NCI-H1930 (cell line): Measurements from ENCODE around the gene C1orf87.

ENCODE experiments used
- DNase-seq, 2 experiments: peaks; one replicate each; lab custom pipeline; 2025; lab: John Stamatoyannopoulos, UW

C1orf87 gene

DNA sequence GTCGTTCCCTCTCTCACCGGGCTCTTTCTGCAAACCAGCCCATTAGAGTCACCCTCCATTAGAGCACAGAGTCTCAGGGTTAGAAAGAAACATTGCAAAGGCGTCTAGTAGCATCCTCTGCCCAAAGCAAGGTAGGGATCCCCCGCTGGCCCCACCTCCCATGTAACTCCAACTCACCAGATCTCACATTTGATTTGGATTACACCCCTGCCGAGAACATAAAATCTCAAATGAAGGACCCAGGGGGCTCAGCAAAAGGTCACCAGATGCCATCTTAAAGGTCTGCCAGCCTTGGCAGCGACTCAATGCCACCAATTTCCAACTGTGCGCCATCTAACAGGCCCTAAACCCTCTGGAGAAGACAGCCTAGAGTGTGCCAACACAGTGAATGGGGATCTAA, 14.1 kb downstream of the C1orf87 start:
- DNase-seq = no peak

DNA sequence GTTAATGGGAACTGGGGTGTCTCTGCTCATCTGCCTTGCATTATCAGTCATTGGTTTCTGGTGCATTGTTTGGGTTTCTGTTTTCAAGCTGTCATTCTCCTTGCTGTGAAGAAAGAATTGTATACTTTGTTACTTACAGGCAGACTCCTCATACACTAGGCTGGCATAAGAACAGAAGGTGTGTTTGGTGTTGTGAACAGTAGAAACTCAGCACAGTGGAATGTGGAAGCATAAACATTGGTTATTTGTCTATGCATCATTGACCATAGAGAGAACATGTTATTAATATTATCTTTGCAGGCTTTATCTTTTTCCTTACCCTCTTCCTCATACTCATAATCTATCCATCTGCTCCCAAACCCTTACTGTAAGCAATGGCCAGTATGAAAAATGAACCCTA, 18.2 kb downstream of the C1orf87 start:
- DNase-seq = no peak

DNA sequence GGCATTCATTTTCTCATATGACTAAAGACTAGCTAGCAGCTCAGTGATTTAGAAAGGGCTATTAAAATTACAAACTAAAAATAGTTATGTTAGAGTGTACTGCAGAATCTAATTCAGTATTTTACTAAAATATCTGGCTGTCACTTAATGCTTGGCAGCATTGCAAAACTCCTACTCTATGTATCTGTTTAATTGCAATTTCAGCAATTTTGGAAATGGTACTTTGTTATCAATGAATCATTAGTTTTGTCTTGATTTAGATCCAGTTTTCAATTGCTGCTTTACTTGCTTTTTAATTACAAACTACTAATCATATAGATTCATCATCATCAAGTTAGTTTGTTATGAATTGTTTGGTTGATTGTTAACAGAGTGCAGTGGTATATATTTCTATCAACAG, 19.2 kb downstream of the C1orf87 start:
- DNase-seq = no peak

DNA sequence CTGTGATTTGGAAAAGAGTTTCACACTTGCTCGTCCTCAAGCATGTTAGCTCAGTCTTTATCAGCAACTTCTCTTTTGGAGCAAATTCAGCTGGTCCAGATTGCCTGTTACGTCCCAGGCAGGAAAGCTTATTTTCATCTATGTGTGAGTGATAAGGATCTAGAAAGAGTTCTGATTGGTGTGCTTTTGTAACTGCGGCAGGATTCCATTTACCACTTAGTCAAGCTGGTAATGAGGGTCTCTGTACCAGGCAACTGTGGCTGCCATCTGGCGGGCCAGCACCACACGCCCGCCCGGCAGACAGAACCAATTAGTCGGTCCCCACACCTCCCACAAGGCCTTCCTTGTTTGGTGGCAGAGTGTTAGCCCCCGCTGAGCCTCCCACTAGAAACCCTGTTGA, 21.0 kb downstream of the C1orf87 start:
- no peak for DNase-seq

DNA sequence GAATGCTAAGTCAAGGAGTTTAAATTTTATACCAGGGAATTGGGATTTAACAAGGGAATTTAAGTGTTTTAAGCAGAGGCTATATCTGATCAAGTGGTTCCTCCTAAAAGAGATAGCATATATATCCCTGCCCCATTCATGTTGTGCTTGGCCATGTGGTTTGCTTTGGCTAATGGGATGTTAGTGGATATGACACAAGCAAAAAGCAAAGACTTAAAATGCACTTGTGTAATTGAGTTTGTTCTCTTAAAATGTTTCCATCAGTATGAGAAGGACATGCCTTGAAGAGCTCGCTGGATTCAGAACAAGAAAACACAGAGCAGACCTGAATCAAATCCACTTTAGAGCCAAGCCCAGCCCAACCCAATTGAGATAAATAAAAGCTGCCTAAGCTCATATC, 22.4 kb downstream of the C1orf87 start:
- DNase-seq = no peak

DNA sequence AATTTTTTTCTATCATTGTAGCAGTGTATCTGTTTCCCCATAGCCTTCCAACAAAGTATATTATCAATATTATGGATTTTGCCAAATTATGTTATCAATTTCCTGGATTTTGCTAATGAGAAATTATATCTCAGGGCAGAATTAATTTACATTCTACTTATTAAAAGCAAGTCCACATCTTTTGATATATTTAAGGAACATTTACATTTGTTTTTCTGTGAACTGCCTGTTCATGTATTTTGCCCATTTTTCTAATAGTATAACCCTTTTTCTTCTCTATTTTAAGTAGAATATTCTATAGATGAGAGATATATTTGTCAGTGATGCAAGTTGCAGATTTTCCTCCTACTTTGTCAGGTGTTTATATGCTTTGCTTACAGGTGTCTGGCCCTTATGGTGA, 24.4 kb downstream of the C1orf87 start:
- DNase-seq = no peak

DNA sequence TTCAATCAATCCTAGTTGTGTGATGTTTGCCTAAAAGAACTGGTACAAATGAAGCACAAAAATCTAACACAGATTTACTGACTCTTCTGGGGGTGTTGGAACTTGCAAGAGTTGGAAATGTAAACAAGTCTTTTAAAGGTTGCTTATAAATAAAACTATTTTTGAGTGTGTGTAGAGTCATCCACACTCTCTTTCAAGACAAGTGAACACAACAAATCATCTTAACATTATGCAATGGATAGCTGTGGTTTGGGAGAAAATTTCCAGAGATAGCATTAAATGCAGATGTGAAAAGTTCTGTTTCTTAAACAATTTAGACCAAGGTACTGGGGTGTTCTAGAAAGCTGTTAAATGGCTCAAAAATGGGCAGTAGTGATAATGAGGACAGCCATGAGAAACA, 28.7 kb downstream of the C1orf87 start:
- DNase-seq = no peak

DNA sequence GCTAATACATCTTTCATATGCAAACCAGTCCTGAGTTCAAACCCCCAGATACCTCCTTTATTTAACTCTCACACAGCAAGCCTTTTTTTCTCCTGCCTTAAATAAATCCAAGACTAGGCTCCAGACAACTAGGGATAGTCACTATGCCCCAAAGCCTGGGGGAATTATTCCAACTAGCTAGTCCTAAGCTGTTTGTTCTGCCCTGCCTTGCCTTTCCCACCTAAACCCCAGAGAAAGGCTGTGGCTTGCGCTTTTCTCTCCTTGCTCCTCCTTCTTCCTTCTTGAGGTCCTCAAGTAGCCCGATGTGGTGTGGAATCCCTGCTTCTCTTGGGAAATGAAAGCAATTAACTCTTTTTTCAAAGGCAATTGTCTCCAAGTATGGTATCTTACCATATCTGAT, 31.8 kb downstream of the C1orf87 start:
- no peak for DNase-seq

DNA sequence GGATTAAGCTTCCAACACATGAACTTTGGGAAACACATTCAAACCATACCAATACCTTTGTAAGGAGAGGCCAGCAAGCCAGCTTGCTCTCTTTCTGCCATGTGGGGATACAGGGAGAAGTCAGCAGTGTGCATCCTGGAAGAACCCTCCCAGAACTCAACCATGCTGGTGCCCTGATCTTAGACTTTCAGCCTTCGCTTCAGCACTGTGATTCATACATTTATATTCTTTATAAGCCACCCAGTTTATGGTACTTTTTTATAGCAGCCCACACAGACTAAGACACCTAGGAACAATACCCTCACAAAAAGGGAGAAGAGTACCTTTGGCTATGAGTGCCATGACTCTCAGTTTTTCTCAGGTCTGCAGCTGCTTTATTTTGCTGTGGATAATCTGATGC, 35.9 kb downstream of the C1orf87 start:
- no peak for DNase-seq

DNA sequence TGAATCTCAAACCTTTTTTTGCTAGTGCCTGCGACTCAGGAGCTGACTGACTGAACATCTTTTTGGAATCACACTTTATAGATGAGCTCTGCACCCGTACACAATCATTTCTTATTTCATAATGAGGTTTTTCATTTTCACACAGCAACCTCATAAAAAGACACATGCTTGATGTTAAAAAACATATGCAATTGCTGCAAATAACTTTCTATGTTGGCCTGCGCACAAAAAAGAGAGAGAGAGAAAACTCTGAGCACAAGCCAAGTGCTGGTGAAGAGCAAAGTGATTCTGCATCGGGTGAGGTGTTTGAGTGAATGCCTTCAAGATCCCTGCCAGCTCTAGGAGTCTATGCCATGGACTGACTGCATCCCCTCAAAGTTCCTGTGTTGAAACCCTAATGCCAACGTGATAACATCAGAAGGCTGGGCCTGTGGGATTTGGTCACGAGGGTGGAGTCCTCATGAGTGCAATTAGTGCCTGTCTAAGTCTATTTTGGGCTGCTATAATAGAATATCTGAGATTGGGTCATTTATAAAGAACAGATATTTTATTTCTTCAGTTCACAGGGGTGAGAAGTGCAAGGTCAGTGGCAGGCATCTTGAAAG, 36.6 kb downstream of the C1orf87 start:
- no peak for DNase-seq

DNA sequence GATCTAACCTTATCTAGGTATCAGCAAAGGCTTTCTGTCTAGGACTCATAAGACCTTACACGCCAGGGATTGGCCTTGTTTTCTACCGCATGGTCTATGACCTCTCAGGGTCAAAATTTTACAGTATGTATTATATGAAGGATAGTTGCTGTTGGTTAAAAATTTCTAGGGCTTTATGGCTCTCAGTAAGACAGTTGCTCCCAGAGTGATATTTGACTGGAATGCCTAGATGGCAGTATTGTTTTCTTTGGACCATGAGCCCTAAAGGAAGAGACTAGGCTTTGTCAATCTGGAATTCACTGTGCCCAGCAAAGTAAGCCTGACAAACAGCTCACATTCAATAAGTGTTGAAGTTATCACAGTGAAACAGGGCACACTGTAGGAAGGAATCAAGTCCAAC, 37.6 kb downstream of the C1orf87 start:
- DNase-seq = no peak

DNA sequence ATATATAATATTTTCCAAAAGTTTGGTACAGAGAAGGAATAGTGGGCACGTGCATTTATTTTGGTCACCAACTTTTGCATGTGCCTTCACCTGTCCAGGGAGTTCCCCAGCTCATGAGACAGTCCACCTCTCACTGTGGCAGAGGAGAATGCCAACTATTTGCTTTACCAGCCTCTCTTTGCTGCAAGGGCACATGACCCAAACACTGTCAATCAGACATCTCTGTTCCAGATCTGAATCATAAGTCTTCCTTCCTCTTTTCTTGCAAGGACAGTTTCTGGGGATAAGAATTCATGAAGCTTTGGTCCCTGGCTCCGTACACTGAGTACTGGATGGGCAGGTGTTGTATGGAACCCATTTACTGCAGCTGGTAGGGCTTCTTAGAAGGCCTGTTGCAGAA, 38.6 kb downstream of the C1orf87 start:
- no peak for DNase-seq

DNA sequence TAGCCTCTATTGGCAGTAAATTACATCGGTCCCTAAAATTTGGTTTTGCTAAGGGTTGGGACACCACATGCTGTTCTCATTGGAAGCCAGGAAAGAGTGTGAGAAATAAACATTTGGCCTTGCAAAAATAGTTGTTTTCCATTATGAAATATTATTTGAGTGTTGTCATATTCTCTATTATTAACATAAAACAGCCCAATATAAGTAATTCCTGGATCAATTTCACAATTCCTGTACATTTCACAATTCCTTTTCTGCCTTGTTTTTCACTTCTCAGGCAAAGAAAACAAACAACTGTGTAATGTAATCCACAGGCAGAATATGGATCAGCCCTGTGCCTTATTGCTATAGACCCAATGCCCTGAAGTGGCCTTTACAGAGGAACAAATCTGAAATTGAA, 40.5 kb downstream of the C1orf87 start:
- DNase-seq = no peak

DNA sequence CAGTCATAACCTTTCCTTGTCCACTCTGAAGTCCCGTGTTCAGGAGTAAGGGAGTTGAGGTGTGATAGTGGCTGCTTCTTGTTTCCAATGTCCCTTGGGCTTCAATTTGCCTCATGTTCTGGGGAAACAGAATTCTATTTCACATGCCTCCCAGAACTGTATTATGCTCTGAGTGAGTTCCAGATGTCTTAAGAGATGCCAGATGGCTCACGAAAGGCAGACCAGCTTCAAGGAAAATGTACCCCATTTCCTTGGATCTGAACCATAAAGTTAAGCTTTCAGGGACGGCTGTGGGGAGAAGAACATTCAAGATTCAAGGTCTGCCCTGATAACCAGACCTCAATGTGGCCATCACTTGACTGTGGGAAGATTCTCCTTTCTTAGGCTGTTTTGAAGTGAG, 42.4 kb downstream of the C1orf87 start:
- no peak for DNase-seq

DNA sequence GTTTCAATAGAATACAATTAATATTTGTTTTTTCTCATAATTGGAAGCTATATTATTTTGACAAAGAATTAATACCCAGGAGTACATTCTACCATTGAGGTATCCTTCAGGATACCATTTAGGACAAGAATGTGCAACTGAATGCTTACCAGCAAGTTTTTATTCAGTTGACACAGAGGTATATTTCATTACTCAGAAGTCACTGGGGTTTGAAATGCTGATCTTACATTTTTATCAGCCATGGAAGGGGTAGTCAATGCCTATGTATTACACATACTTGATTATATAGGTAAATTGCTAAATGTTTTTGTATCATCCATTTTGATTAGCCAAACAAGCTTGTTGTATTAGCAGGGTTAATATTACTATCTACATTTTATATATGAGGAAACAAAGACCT, 48.0 kb downstream of the C1orf87 start:
- DNase-seq = no peak

DNA sequence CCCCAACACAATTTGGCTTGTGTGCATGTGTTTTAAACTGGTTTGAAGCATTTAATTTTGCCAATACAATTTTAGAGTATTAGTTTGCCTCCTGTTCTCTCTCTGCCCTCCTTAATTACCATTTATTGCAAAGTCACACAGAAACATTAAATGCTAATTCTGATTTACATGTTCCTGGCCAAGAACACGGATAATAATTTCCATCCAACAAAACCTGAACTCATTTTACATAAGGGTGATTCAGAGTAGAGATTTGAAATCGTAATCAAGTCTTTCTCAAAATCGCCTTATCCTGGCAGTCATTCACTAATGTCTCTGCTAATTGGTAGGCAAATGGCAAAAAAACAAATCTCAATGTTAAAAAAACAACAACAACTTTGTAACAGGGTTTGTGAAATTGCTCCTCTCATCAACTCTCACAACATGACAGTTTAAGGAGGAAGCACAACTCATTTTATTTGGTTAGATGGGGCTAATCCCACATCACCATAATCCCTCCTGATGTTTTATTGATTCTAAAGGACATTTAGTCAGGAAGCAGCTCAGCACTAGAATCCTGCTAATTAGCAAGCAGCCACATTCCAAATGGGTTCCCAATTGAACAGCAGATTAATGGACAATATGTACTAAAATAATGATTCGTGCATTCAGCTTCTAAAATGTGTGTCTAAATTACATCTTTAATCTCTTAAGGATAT, 55.9 kb downstream of the C1orf87 start:
- no peak for DNase-seq

DNA sequence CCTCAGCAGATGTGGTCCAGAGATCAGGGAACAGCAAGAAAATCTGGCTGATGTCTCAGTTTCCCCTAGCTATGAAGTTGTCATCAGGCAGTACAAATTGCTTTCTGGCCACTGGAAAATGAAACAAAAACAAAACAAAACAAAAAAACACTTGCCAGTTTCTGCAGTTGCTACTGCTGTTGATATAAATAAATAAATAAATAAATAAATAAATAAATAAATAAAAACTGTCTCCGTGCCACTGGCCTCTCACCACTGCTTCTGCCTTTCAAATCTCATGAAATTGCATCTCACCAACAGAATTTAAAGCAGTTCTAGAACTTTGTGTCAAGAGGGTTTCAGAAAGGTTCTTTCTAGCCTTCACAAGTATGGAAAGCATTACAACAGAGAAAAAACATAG, 62.9 kb downstream of the C1orf87 start:
- DNase-seq = no peak

DNA sequence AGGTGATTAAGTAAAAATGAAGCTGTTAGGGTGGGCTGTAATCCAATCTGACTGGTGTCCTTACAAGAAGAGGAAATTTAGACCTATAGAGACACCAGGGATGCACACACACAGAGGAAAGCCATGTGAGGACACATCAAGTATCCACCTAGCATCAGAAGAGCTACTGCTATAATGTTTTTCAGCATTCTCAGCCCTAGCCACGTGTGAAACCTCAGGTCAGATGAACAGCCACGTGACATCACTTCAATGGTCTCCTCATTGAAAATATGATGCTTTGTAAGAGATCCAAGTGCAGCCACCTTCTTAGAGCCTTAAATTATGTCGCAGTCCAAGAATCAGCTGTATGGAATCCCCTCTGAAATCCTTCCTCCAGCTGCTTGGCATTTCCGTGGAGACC, 65.1 kb downstream of the C1orf87 start:
- no peak for DNase-seq

DNA sequence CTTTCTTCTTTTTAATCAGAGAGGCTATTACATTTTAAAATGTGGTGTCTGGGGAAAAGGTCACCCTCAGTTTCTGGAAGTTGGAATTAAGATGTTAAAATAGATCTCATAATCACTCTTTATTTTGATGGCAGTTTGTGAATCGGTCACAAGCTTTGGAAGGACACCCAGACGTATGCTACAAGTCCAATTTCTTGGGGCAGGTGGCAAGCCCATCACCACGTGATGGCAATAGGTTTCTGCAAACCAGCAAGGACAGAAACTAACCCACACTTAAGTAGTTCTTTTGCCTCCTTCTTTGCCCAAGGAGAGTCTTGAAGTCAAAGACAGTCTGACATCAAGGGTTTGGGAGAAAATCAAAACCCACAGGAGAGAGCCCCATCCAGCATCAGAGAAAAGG, 72.9 kb downstream of the C1orf87 start:
- DNase-seq = no peak

DNA sequence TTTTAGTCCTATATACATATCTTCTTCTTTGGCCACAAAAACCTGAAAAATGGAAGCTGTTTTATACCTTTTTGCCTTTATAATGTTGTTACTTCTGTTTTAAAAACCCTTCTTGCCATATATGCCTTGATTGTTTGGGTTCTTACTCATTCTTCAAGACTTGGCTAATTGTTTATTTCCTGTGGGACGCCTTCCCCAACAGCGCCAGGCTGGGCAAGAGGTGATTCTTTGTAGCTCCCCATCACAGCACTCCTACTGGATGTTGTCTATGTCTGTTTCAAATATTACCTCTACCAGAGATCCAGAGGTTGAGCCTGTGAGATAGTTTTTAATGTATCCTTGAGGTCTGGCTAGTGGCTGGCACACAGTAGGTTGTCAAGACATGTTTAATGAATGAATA, 73.8 kb downstream of the C1orf87 start:
- DNase-seq = no peak

DNA sequence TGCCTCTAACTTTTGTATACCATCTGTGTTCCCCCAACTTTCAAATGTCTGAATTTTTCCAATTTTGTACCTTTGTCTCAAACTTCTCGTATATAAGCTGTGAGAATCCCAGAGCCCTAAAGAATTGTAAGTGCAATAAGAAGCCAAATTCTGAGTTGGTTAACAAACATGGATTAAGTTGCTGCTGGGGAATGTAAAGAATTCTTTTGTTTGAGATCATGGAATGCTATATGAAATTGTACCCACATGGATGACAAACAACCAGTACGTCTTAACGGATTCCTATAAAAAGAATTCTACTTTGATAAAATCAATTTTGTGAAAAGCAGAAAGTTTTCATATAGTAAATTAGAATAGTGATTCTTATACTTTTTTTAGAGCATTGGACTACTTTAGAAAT, 74.6 kb downstream of the C1orf87 start:
- no peak for DNase-seq

DNA sequence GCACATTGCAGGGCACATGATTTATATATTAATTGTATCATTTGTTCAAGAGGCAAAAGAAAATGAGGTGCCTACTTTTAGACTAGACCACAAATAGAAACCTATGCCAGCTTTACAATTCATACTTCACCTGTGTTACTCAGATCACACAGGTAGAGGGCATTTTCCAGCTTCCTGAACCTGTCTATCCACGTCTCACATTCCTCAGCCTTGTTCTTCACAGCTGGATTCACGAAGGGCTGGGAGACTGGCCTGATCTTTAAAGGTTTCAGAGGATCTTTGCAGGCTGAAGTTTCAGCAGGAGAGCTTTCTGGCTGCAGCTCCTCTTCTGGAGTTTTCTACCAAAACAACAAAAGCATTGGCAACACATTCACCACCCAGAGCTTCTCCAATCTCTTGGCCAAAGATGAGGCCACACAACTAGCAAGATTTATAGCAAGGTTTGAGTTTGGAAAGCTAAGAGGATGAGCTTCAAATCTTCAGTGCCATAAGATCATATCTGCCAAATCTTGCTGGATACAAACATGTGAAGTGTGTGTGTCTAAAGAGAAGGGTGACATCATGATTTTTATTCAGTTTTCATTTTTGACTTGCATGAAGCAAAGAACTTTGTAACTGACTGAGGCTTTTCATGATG, 76.0 kb downstream of the C1orf87 start:
- DNase-seq = no peak

DNA sequence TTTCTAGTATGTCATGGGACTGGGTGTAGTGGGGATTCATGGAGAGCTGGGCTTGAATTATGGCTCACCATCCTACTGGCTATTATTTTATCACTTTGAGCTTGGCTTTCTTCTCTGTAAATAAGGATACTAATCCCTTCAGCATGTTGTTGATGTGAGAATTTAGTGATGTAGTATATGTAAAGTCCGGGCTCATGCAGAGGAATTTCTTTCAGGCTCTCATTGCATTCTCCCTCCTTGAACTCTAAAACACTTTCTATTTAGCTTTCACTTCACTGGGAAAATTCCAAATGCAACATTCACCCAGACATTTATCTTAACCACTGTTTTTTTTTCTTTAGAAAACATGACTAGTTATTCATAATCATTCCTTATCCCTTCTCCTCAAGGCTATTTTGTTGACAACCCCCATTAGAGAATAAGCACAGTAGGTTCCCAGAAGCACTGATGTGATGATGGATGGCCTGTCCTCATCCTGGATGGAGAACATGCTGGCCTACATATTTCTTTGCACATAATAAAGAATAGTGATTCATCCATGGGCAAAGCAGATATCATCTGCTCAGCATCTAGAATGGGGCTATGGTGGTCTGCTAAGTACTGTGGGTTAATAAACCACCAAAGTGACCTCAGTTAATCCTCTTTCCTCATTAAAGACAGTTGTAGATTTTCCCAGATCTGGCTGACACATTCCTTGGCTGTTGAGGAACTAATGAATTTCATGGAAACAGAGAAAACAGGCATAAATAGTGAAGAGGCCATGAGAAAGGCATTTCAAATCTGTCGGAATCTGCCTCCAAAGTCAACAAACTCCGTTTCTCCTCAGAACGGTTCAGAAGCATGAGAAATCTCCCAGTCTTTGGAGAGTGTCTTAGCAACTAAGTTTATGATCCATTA, 79.0 kb downstream of the C1orf87 start:
- no peak for DNase-seq
